GM21367 (cell line): ENCODE results near the gene TOLLIP.
"Not testable (repeated sequence)": the region's sequence is repeated elsewhere in the genome, so short reads cannot be mapped to it uniquely, and the experiment has no call there.

Experiments used
- ATAC-seq: cut with Tn5 transposase; IDR thresholded peaks from one replicate; pipeline ENCODE4 v1.9.1; 2021; ENCODE audit not compliant: unreplicated experiment

Gene TOLLIP

DNA sequence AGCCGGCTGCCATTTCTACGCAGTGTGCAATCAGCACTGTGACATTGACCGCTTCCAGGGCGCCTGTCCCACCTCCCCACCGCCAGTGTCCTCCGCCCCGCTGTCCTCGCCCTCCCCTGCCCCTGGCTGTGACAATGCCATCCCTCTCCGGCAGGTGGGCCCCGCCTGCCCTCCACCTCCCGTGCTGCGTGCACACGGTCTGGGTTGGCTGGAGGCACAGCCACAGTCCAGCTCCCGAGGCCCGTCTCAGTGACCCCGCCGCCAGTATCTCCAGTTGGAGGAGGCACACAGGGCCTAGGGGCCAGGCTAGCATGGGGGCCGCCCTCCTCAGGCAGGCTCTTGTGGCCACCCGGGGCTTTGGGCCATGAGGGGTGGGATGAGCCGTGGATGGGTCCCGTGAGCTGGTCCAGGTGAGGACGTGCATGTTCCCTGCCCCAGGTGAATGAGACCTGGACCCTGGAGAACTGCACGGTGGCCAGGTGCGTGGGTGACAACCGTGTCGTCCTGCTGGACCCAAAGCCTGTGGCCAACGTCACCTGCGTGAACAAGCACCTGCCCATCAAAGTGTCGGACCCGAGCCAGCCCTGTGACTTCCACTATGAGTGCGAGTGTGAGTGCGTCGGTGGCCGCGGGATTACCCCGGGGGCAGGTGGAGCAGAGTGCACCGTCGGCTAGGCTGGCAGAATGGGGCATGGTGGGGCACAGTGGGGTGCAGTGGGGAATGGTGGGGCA is 56.9 kb downstream of the TOLLIP start:
- ATAC-seq, result no peak

DNA sequence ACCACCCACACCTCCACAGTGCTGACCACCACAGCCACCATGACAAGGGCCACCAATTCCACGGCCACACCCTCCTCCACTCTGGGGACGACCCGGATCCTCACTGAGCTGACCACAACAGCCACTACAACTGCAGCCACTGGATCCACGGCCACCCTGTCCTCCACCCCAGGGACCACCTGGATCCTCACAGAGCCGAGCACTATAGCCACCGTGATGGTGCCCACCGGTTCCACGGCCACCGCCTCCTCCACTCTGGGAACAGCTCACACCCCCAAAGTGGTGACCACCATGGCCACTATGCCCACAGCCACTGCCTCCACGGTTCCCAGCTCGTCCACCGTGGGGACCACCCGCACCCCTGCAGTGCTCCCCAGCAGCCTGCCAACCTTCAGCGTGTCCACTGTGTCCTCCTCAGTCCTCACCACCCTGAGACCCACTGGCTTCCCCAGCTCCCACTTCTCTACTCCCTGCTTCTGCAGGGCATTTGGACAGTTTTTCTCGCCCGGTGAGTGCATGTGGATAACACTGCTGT is 58.1 kb downstream of the TOLLIP start:
- ATAC-seq, result no peak

- not testable (repeated sequence) for ATAC-seq
These were observed 59.0 kb downstream of the TOLLIP start for GRCh38 chr11:1250411-1250810.

DNA sequence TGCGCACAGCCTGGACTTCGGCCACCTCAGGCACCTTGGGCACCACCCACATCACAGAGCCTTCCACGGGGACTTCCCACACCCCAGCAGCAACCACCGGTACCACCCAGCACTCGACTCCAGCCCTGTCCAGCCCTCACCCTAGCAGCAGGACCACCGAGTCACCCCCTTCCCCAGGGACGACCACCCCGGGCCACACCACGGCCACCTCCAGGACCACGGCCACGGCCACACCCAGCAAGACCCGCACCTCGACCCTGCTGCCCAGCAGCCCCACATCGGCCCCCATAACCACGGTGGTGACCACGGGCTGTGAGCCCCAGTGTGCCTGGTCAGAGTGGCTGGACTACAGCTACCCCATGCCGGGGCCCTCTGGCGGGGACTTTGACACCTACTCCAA is 60.5 kb downstream of the TOLLIP start:
- not testable (repeated sequence) for ATAC-seq

DNA sequence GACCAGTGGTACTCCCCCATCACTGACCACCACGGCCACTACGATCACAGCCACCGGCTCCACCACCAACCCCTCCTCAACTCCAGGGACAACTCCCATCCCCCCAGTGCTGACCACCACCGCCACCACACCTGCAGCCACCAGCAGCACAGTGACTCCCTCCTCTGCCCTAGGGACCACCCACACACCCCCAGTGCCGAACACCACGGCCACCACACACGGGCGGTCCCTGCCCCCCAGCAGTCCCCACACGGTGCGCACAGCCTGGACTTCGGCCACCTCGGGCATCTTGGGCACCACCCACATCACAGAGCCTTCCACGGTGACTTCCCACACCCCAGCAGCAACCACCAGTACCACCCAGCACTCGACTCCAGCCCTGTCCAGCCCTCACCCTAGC is 62.4 kb downstream of the TOLLIP start:
- not testable (repeated sequence) for ATAC-seq

GRCh38 chr11:1246301-1246700 is 63.1 kb downstream of the TOLLIP start:
- not testable (repeated sequence) for ATAC-seq

- not testable (repeated sequence) for ATAC-seq
These were observed 63.7 kb downstream of the TOLLIP start for GRCh38 chr11:1245717-1246116.

DNA sequence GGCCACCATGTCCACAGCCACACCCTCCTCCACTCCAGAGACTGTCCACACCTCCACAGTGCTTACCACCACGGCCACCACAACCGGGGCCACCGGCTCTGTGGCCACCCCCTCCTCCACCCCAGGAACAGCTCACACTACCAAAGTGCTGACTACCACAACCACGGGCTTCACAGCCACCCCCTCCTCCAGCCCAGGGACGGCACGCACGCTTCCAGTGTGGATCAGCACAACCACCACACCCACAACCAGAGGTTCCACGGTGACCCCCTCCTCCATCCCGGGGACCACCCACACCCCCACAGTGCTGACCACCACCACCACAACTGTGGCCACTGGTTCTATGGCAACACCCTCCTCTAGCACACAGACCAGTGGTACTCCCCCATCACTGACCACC is 64.9 kb downstream of the TOLLIP start:
- not testable (repeated sequence) for ATAC-seq

DNA sequence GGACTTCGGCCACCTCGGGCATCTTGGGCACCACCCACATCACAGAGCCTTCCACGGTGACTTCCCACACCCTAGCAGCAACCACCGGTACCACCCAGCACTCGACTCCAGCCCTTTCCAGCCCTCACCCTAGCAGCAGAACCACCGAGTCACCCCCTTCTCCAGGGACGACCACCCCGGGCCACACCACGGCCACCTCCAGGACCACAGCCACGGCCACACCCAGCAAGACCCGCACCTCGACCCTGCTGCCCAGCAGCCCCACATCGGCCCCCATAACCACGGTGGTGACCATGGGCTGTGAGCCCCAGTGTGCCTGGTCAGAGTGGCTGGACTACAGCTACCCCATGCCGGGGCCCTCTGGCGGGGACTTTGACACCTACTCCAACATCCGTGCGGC is 65.9 kb downstream of the TOLLIP start:
- ATAC-seq, result not testable (repeated sequence)

DNA sequence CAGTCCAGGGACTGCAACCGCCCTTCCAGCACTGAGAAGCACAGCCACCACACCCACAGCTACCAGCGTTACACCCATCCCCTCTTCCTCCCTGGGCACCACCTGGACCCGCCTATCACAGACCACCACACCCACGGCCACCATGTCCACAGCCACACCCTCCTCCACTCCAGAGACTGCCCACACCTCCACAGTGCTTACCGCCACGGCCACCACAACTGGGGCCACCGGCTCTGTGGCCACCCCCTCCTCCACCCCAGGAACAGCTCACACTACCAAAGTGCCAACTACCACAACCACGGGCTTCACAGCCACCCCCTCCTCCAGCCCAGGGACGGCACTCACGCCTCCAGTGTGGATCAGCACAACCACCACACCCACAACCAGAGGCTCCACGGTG is 66.7 kb downstream of the TOLLIP start:
- not testable (repeated sequence) for ATAC-seq

GRCh38 chr11:1242289-1242688 is 67.1 kb downstream of the TOLLIP start:
- no peak for ATAC-seq

GRCh38 chr11:1241706-1242105 is 67.7 kb downstream of the TOLLIP start:
- ATAC-seq, result no peak

DNA sequence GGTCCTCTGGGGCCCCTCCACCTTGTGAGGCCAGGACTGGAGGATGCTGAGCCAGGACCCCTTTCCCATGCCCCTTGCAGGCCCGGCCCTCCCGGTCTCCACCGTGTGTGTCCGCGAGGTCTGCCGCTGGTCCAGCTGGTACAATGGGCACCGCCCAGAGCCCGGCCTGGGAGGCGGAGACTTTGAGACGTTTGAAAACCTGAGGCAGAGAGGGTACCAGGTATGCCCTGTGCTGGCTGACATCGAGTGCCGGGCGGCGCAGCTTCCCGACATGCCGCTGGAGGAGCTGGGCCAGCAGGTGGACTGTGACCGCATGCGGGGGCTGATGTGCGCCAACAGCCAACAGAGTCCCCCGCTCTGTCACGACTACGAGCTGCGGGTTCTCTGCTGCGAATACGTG is 68.7 kb downstream of the TOLLIP start:
- no peak for ATAC-seq

DNA sequence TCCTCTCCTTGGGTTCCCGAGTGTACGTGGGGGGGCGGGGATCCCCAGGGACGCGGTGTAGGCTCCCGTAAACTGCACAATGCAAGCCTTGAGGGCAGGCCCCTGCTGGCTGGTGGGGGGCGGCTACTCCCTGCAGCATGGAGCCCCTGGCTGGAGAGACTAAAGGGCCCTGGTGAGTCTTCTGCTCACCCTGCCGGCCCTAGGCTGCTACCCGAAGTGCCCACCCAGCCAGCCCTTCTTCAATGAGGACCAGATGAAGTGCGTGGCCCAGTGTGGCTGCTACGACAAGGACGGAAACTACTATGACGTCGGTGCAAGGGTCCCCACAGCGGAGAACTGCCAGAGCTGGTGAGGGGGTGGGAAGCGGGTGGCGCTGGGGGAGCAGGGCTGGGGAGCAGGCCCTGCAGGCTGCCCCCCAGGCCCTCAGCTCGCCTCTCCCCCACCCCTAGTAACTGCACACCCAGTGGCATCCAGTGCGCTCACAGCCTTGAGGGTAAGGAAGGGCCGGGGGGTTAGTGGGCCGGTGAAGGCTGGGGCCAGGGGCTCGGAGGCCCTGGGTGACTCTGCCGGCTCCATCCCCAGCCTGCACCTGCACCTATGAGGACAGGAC is 69.7 kb downstream of the TOLLIP start:
- ATAC-seq, result no peak

DNA sequence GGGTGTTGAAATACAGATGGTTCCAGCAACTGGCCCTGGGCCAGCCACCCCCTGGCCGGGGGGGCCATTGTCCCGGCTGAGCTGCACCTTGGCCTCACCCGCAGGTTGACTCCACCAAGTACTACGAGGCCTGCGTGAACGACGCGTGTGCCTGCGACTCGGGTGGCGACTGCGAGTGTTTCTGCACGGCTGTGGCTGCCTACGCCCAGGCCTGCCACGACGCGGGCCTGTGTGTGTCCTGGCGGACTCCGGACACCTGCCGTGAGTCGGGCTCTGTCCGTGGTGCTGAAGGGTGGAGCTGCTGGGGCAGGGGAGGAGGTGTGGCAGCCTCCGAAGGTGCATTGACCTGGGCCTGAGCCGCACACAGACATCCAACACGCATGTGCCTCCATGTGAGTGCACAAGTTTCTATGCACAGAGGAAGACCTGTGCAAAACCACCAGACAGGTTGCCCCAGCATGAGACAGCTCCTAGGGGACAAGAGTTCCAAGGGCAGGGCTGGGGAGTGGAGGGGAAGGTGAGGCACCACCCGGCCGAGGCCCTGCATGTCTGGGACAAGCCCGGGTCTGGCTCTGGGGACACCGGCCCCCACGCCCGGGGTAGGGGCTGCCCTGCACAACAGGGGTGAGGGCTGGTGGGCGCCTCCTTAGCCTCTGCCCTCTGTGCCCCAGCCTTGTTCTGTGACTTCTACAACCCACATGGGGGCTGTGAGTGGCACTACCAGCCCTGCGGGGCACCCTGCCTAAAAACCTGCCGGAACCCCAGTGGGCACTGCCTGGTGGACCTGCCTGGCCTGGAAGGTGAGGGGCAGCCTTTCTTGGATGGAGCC is 70.5 kb downstream of the TOLLIP start:
- ATAC-seq, result no peak

DNA sequence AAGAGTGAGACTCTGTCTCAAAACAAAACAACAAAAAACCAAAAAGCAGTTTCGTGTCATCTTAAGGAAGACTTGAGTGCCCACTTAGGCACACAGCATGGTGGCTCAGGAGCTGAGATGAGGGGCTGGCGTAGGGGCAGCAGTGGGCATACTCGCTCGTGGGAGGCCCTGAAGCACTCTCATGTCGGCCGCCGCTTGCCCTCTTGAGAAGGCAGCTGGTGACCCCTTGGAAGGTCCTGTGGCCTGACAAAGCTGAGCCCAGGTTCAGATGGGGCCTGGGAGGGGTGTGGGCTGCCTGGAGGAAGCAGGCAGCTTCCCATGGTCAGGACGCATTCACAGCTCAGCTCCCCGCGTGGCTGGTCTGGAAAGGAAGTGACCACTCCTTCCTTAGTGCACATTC is 71.6 kb downstream of the TOLLIP start:
- no peak for ATAC-seq

GRCh38 chr11:1237128-1237580 is 72.3 kb downstream of the TOLLIP start:
- no peak for ATAC-seq

DNA sequence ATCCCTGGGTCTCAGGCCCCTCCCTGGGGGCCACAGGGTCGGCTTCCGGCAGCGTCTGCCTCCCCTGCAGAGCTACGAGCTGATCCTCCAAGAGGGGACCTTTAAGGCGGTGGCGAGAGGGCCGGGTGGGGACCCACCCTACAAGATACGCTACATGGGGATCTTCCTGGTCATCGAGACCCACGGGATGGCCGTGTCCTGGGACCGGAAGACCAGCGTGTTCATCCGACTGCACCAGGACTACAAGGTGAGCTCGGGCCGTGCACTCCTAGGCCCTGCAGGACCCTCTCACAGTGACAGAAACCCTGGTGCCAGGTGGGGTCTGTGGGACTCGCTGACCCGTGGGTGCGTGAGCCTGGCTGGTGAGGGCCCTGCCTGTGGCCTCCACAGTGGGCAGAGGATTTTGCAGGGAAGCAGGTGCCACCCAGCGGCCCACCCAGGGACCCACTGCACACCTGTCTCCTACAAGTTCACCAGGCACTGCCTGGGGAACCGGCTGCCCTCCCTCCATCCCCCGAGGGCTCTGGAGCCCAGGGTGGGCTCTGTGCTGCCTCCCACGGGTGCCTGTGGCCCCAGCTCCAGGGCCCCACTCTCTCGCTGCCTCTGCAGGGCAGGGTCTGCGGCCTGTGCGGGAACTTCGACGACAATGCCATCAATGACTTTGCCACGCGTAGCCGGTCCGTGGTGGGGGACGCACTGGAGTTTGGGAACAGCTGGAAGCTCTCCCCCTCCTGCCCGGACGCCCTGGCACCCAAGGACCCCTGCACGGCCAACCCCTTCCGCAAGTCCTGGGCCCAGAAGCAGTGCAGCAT is 72.9 kb downstream of the TOLLIP start:
- ATAC-seq, result no peak

DNA sequence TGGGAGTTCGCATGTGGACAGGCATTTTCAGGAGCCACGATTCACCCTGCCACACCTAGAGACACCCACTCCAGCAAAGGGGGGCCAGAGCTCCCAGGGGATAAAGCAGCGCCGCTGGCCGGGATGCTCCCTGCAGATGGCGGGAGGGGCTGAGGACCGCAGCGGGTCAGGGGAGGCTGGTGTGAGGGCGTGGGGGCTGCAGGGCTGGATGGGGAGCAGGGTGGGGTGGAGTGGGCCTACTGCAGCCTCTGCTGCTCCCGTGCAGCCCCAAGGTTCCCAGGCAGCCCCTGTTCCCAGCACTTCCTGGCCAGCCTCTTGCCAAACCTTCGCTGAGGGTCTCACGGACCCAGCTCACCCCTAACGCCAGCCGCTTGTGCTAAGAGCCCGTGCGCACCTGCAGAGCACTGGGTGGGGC is 73.5 kb downstream of the TOLLIP start:
- no peak for ATAC-seq

DNA sequence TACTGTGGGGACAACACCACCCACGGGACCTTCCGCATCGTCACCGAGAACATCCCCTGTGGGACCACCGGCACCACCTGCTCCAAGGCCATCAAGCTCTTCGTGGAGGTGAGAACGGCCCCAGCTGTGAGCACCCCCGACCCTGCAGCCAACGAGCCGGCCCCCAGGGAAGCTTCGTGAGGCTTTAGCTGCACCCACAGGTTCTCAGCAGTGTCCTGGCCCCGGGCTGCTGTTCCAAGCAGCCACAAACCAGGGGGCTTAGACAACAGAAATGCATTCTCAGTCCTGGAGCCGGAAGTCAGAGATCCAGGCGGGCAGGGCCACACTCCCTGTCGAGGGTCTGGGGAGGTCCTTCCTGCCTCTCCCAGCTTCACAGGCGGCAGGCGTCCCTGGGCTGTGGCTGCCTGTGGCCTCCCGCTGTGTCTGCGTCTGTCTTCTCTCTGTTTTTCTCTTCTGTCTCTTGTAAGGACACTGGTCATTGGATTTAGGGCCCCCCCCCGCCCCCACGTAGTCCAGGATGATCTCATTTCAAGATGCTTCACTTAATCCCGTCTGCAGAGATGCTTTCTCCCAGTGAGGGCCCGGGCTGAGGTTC is 74.0 kb downstream of the TOLLIP start:
- ATAC-seq, result no peak
